ENCODE data around the gene CELA2A.
"Not testable (repeated sequence)": the region's sequence is repeated elsewhere in the genome, so short reads cannot be mapped to it uniquely, and the experiment has no call there.

Gene CELA2A

DNA sequence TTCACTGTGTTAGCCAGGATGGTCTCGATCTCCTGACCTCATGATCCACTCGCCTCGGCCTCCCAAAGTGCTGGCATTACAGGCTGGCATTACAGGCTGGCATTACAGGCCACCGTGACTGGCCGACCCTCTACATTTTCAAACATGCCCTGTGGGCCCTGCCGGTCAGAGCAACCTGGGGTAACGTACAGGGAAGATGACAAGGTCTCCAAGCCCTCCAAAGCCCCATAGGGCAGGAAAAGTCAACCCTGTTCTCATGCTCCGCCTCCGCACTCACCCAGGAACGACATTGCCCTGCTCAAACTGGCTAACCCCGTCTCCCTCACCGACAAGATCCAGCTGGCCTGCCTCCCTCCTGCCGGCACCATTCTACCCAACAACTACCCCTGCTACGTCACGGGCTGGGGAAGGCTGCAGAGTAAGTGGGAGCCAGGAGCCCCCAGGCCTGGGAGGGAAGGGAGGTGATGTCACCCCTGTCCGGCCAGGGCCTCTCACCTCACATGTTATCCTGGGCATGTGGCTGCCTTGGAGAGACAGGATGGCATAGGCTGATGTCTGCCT lies 26.5 kb downstream of the CELA2A start:
- not testable (repeated sequence) for H3K36me3 ChIP-seq (ENCODE audit: control insufficient read depth, insufficient read depth, low read length); H3K9me3 ChIP-seq (ENCODE audit: control insufficient read depth, low read length); H3K4me3 ChIP-seq (ENCODE audit: low read length); H3K27me3 ChIP-seq (ENCODE audit: control insufficient read depth, insufficient read depth, low read length); H3K4me1 ChIP-seq (ENCODE audit: control insufficient read depth, insufficient read depth, low read length); H3K9ac ChIP-seq (ENCODE audit: low read length)

DNA sequence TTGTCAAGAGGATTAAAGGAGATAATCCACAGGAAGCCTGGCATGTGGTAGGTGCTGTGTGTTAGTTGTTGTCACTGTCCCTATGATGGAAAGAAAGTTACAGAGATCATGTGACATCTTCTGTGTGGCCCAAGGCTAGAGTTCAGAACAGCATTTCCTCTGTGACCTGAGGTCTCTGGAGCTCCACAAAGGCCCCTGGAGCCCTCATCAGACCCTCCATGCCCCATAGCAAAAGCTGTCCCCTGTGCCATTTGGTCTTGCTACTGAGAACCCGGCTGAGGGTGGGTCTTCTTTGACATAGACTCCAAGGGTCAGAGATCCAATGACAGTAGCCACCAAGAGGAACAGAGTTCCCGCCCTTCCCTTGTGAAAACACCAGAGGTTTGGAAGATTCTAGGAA lies 27.4 kb downstream of the CELA2A start:
- no peaks in the 10 kb centered on the region for H3K9me3 ChIP-seq (ENCODE audit: control insufficient read depth, low read length)
- H3K27me3 ChIP-seq (ENCODE audit: control insufficient read depth, insufficient read depth, low read length) = no peaks in the 10 kb centered on the region

DNA sequence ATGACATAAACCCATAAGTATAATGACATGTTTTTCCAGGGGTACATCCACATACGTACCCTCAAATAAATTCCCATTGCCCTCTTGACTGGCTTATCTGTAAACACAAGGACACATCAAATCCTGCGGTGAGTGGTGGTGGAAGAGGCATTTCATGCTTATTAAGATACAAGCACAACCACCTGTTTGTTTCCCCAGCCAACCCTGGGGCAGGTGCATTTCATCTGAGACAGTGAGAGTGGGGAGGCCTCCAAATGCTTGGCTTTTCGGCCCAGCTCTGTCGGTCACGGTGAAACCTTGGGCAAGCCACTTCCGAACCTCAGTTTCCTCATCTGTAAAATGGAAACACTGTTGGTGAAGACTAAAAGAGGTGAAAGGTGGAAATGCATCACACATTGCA lies 27.9 kb downstream of the CELA2A start:
- not testable (repeated sequence) for H3K4me3 ChIP-seq (ENCODE audit: low read length); H3K36me3 ChIP-seq (ENCODE audit: control insufficient read depth, insufficient read depth, low read length); H3K9ac ChIP-seq (ENCODE audit: low read length); H3K9me3 ChIP-seq (ENCODE audit: control insufficient read depth, low read length); H3K27me3 ChIP-seq (ENCODE audit: control insufficient read depth, insufficient read depth, low read length); H3K4me1 ChIP-seq (ENCODE audit: control insufficient read depth, insufficient read depth, low read length)

More for the DNA sequence above, 27.4 kb downstream of the CELA2A start:
- H3K36me3 ChIP-seq (ENCODE audit: control insufficient read depth, insufficient read depth, low read length) = no peaks in the 10 kb centered on the region
- H3K4me1 ChIP-seq (ENCODE audit: control insufficient read depth, insufficient read depth, low read length) = no peaks in the 10 kb centered on the region
- no peak overlapping the region for H3K4me3 ChIP-seq (ENCODE audit: low read length)
- no peak overlapping the region for H3K9ac ChIP-seq (ENCODE audit: low read length)

DNA sequence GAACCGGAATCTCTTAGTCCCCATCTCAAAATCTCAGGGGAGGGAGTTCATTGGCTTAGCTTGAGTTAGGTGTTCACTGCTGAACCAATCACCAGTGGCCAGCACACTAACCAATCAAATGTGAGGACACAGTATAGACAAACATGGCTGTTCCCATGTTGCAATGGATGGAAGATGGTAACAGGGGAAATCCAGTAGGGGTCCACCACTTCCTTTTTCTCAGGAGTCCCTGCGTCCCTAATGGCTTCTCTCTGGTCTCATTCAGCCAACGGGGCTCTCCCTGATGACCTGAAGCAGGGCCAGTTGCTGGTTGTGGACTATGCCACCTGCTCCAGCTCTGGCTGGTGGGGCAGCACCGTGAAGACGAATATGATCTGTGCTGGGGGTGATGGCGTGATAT lies 29.1 kb downstream of the CELA2A start:
- H3K4me3 ChIP-seq (ENCODE audit: low read length) = no peak overlapping the region
- H3K27me3 ChIP-seq (ENCODE audit: control insufficient read depth, insufficient read depth, low read length) = no peaks in the 10 kb centered on the region
- H3K9me3 ChIP-seq (ENCODE audit: control insufficient read depth, low read length) = no peaks in the 10 kb centered on the region
- H3K36me3 ChIP-seq (ENCODE audit: control insufficient read depth, insufficient read depth, low read length) = no peaks in the 10 kb centered on the region
- H3K4me1 ChIP-seq (ENCODE audit: control insufficient read depth, insufficient read depth, low read length) = no peaks in the 10 kb centered on the region
- no peak overlapping the region for H3K9ac ChIP-seq (ENCODE audit: low read length)

DNA sequence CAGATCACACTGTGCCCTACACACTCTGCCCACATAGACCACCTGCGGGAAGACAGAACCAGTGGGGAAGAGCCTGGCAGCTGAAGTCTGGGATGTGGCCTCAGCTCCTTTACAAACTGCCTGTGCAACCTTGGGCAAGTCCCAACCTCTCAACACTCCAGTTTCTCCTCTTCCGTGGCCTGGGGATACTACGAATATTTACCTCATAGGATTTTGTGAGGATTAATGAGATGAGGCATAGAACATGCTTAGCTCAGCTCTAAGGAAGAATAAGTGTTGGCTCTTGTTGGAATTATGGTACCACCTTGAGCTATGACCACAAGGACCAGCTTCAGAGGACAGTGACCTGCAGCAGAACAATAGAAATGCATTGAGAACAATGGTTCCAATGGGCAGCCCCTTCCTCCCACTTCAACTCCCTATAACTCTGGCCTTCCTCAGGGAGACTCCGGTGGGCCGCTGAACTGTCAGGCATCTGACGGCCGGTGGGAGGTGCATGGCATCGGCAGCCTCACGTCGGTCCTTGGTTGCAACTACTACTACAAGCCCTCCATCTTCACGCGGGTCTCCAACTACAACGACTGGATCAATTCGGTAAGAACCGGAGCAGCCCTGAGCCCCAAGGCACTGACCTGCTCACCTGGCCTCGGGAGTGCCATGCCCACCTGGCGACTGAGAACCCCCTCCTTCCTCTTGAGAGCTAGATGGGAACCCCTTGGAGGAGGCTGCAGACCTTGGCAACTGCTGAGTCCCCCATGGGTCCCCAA lies 30.5 kb downstream of the CELA2A start:
- not testable (repeated sequence) for H3K4me3 ChIP-seq (ENCODE audit: low read length); H3K9me3 ChIP-seq (ENCODE audit: control insufficient read depth, low read length); H3K9ac ChIP-seq (ENCODE audit: low read length); H3K4me1 ChIP-seq (ENCODE audit: control insufficient read depth, insufficient read depth, low read length); H3K36me3 ChIP-seq (ENCODE audit: control insufficient read depth, insufficient read depth, low read length); H3K27me3 ChIP-seq (ENCODE audit: control insufficient read depth, insufficient read depth, low read length)

DNA sequence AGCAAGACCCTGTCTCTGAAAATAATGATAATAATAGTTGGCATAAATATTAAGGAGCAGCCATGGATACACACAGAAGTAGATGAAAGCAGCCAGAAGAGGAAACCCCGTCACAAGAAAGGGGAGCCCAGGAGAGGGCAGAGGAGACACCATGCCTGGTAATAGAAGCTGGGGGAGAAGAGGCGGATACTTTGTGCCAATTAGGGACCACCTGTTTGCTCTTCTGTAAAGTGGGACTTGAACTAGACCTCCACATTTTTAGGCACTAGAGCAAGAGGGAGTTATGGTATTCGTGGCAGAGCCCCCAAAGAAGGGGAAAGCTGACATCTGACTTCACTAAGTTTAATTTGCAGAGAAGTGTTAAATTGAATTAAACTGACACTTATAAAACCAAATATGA lies 31.8 kb downstream of the CELA2A start:
- no peaks in the 10 kb centered on the region for H3K27me3 ChIP-seq (ENCODE audit: control insufficient read depth, insufficient read depth, low read length)
- no peak overlapping the region for H3K9ac ChIP-seq (ENCODE audit: low read length)
- H3K36me3 ChIP-seq (ENCODE audit: control insufficient read depth, insufficient read depth, low read length) = no peaks in the 10 kb centered on the region
- no peaks in the 10 kb centered on the region for H3K9me3 ChIP-seq (ENCODE audit: control insufficient read depth, low read length)
- H3K4me1 ChIP-seq (ENCODE audit: control insufficient read depth, insufficient read depth, low read length) = no peaks in the 10 kb centered on the region
- no peak overlapping the region for H3K4me3 ChIP-seq (ENCODE audit: low read length)

DNA sequence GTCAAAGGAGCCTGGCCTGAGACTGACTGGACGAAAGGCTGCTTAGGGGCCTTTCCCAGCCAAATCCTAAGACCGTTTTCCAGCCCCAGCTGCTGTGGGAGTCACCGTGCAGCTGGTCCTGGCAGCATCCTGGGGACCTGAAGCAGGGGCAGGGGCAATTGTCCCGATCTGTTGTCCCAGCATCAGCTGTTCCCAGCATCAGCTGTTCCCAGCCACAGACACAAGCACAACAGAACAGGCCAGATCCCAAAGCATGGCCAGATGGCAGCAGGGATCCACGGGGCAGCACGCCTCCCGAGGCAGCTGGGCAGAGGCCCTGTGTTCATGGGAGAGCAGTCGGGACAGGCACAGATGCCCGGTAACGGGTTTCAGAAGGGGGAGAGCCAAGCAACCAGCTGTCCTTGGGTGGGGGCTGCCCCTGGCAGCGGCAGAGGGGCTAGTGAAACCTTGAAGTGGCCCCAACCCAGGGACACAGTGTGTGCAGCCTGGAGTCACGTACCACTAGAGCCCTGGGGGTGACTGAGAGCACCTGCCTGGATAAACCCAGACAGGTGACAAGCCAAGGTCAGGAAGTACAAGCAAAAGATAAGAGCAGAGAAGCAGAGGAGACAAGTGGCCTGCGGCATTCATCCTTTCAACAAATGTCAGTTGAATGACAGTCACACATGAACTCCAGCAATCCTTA lies 32.7 kb downstream of the CELA2A start:
- no peaks in the 10 kb centered on the region for H3K36me3 ChIP-seq (ENCODE audit: control insufficient read depth, insufficient read depth, low read length)
- no peaks in the 10 kb centered on the region for H3K4me1 ChIP-seq (ENCODE audit: control insufficient read depth, insufficient read depth, low read length)
- H3K9ac ChIP-seq (ENCODE audit: low read length) = no peak overlapping the region

DNA sequence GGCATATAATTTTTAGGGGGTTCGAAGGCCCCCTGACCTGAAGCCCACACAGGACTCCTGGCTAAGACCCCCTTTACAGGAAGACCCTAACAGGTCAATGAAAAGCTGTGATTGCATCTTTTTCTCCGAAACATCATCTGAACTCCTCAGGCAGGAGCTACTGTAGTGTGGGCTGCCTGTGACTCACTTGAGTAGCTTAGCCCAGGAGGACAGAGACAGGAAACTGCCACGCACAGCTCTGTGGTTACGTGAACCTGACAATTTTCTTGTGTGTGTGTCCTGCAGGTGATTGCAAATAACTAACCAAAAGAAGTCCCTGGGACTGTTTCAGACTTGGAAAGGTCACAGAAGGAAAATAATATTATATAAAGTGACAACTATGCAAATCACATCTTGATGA lies 34.5 kb downstream of the CELA2A start:
- not testable (repeated sequence) for H3K36me3 ChIP-seq (ENCODE audit: control insufficient read depth, insufficient read depth, low read length); H3K9me3 ChIP-seq (ENCODE audit: control insufficient read depth, low read length); H3K9ac ChIP-seq (ENCODE audit: low read length); H3K27me3 ChIP-seq (ENCODE audit: control insufficient read depth, insufficient read depth, low read length); H3K4me3 ChIP-seq (ENCODE audit: low read length); H3K4me1 ChIP-seq (ENCODE audit: control insufficient read depth, insufficient read depth, low read length)

More for the DNA sequence above, 32.7 kb downstream of the CELA2A start:
- Histone ChIP-seq H3K4me3 (ENCODE audit: low read length) (no peak overlapping the region), H3K27me3 (ENCODE audit: control insufficient read depth, insufficient read depth, low read length) (no peaks in the 10 kb centered on the region), H3K9me3 (ENCODE audit: control insufficient read depth, low read length) (no peaks in the 10 kb centered on the region)

DNA sequence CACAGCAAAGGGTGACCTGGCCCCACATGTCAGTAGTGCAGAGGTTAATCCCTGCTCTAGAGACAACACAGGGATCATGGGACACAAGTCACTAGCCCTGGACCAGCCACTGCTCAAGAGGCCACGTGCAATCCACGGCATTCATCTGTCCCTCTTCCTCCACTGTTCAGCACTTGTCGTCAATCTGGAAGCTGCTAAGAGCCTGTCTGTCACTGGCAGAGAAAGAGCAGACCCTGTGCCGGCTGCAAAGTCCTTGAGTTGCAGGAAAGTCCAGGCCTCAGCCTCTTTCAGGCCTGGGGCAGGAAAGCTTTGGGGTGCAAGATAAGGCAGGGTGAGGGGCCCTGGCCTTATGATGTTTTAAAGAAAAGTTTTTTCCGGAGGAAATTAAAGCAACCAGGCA lies 36.1 kb downstream of the CELA2A start:
- Histone ChIP-seq H3K4me1 (ENCODE audit: control insufficient read depth, insufficient read depth, low read length) (no peaks in the 10 kb centered on the region), H3K36me3 (ENCODE audit: control insufficient read depth, insufficient read depth, low read length) (no peaks in the 10 kb centered on the region), H3K27me3 (ENCODE audit: control insufficient read depth, insufficient read depth, low read length) (no peaks in the 10 kb centered on the region), H3K9ac (ENCODE audit: low read length) (no peak overlapping the region), H3K9me3 (ENCODE audit: control insufficient read depth, low read length) (no peaks in the 10 kb centered on the region), H3K4me3 (ENCODE audit: low read length) (no peak overlapping the region)

DNA sequence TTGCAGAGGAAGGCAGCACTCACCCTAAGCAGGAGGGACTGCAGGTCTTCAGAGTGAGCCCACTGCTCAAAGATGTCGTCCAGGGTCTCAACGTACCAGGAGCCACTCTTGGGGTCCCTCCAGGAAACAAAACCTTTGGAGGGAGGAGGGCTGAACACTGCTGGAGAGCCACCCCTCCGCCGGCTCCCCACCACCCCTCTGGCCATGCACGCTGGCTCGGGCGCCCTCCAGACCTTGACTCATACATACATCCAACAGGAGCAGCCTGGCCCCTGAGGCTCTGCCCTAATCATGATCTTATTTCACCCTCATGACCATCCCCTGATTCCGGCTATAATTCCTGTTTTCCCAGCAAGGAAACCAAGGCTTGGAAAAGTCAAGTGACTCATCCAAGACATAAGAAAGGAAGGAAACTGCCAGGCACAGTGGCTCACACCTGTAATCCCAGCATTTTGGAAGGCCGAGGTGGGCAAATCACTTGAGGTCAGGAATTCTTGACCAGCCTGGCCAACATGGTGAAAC lies 37.4 kb downstream of the CELA2A start:
- Histone ChIP-seq H3K9me3 (ENCODE audit: control insufficient read depth, low read length) (no peaks in the 10 kb centered on the region), H3K4me3 (ENCODE audit: low read length) (no peak overlapping the region), H3K9ac (ENCODE audit: low read length) (no peak overlapping the region), H3K36me3 (ENCODE audit: control insufficient read depth, insufficient read depth, low read length) (no peaks in the 10 kb centered on the region), H3K27me3 (ENCODE audit: control insufficient read depth, insufficient read depth, low read length) (no peaks in the 10 kb centered on the region), H3K4me1 (ENCODE audit: control insufficient read depth, insufficient read depth, low read length) (no peaks in the 10 kb centered on the region)

DNA sequence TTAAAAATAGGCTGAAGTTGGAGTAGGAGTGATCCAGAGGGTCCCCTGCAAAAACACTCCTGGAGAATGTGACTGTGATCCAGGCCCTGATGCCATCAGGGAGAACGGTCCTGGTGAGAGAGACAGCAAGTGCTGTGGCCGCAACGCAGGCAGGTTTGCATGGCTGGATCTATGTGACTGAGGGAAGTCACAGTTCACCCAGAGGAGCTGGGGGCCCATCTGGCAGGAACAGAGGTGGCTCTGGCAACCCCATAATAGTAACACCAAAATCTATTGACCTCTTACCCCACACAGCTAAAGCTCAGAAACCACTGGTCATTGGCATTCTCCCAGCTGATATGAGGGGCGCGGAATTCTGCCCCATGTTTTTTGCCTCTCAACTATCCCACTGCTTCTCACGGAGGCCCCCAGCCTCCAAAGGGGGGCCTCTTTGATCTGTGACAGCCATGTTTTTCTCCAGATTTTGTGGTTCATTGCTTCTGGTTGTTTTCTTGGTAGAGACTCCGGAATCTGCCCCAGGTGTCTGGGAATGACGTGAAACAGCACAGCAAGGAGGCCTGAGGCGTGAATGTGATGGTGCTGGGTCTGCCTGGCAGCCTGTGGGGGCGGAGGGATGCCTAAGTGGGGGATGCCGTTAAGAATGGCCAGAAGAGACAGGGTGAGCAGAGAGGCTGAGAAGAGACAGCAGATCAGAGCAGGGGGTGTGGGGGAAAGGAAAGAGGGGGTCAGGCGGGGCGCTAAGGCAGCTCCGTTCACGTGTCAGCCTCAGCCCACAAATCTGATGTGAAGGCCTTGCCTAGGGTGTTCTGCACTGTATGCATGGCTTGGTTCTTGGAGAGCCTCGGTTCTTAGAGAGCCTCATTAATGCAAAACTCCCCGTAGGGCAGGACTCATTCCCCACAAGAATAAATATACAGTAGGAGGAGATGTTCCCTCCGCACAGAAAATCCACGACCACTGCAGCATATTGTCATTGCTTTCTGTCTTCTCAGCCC lies 43.9 kb downstream of the CELA2A start:
- no peaks in the 10 kb centered on the region for H3K27me3 ChIP-seq (ENCODE audit: control insufficient read depth, insufficient read depth, low read length)
- no peaks in the 10 kb centered on the region for H3K4me1 ChIP-seq (ENCODE audit: control insufficient read depth, insufficient read depth, low read length)
- H3K4me3 ChIP-seq (ENCODE audit: low read length) = no peak overlapping the region
- no peaks in the 10 kb centered on the region for H3K9me3 ChIP-seq (ENCODE audit: control insufficient read depth, low read length)
- no peak overlapping the region for H3K9ac ChIP-seq (ENCODE audit: low read length)
- H3K36me3 ChIP-seq (ENCODE audit: control insufficient read depth, insufficient read depth, low read length) = no peaks in the 10 kb centered on the region

Data from mucosa of stomach (tissue), 1 donor.